Measurements from ENCODE around the gene NCR2. TPM values are rescaled to one million over a fixed set of nuclear protein-coding genes. Genes with fewer than 3 reads are reported as not detected.

The NCR2 gene
- polyA plus RNA-seq, 1 donor from 2014 or later, result not detected

DNA sequence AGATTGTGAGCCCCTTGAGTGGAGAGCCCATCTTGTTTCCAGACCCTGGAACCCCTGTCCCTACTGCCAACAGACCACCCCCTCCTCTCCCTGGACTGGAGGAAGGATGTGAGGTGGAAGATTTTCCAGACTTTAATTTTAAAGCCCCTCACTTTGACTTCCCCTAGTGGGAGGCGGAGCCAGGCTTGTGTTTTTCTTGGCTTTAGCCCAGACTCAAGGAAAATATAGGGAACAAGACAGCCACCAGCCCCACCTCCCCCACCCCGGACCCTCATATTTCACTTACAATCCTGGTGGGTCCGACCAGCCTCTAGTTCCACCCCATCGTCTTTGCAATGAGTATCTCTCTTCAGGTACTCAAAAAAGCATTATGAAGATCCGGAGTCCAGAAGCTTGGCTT lies 40.8 kb downstream of the NCR2 start:
- Mint-ChIP-seq H3K4me3 (peak overlapping the region in 3 of 4 donors; percentile 16 to 63 (median 61)), H3K27me3 (peaks cover 56% of the 10 kb centered on the region), H3K36me3 (peaks cover 4% of the 10 kb centered on the region), H3K9me3 (peaks cover 0 to 1% (median 0%) of the 10 kb centered on the region in 3 donors), H3K4me1 (peaks cover 20 to 30% (median 24%) of the 10 kb centered on the region in 3 donors), H3K27ac (no peak overlapping the region)

DNA sequence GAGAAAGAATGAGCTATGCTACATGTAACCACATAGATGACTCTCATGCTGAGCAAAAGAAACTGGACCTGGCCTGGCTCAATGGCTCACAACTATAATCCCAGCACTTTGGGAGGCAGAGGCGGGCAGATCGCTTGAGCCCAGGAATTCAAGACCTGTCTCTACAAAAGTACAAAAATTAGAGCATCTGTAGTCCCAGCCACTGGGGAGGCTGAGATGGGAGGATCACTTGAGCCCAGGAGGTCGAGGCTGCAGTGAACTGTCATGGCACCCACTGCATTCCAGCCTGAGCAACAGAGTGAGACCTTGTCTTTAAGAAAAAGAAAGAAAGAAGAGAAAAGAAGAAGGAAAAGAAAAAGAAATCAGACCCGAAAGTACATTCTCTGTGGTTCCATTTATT lies 41.7 kb downstream of the NCR2 start:
- peak overlapping the region in 1 of 3 donors; percentile 9 for H3K27ac Mint-ChIP-seq
- H3K4me3 Mint-ChIP-seq, result peak overlapping the region in 1 of 4 donors; percentile 3
- peaks cover 6% of the 10 kb centered on the region for H3K36me3 Mint-ChIP-seq
- H3K27me3 Mint-ChIP-seq, result peaks cover 52% of the 10 kb centered on the region
- peaks cover 19 to 22% (median 21%) of the 10 kb centered on the region in 3 donors for H3K4me1 Mint-ChIP-seq
- peaks cover 0 to 1% (median 0%) of the 10 kb centered on the region in 3 donors for H3K9me3 Mint-ChIP-seq

DNA sequence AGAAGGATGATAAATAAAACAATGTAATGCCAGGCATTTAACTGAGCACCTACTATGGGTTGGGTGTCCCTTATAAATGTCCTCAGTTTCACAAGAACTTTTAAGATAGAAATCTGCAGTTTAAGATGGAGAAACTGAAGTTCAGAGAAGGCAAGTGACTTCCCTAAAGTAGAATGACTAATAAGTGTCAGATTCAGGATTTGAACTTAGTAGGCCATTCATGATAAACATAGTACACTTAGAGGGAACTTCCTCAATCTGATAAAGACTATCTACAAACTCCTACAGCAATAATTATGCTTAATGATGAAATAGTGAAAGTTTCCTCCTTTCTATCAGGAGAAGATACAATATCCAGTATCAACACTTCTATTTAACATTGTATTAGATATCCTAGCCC lies 43.9 kb downstream of the NCR2 start:
- Mint-ChIP-seq H3K4me3 (no peak overlapping the region), H3K9me3 (peaks cover 0 to 1% (median 0%) of the 10 kb centered on the region in 3 donors), H3K4me1 (peaks cover 12 to 13% (median 12%) of the 10 kb centered on the region in 3 donors), H3K36me3 (peaks cover 6% of the 10 kb centered on the region), H3K27me3 (peaks cover 38% of the 10 kb centered on the region), H3K27ac (no peak overlapping the region)

DNA sequence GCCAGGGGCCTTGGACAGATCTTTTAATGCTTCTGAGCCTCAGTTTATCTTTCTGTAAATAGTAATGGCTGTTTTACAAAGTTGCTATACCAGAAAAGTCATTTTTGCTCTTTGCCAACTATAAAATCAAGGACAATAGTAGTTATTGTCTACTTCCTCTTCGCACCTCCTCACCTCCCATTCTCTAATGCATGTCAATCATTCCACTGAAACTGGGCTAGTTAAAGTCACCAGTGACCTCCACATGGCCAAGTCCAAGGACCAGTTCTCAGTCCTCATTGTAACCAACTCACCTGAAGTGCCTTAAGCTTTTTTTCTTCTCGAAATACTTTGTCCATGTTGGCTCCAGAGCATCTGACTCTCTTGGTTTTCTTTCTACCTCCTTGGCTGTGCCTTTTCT lies 51.2 kb downstream of the NCR2 start:
- Mint-ChIP-seq H3K4me1 (no peaks in the 10 kb centered on the region), H3K27ac (no peak overlapping the region), H3K36me3 (peaks cover 4% of the 10 kb centered on the region), H3K9me3 (no peaks in the 10 kb centered on the region), H3K27me3 (peaks cover 14% of the 10 kb centered on the region), H3K4me3 (no peak overlapping the region)

DNA sequence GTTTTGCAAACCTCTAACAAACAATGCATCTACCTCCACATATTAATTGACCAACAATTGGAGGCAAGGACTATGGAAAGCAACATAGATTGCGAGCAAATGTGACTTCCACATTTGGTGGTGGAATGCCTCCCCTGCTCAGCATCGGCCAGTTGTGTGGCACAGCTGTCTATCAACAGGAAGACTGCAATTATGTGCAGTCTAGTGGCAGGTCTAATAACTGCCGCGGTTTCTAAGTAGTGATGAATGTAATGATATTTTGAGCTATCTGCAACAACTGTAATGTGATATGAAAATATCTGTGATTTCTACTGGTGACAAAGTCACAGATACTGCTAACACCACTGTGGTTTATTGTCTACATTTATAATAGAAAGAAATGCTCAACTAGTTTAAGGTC lies 56.8 kb downstream of the NCR2 start:
- Mint-ChIP-seq H3K36me3 (peaks cover 2% of the 10 kb centered on the region), H3K4me1 (no peaks in the 10 kb centered on the region), H3K4me3 (no peak overlapping the region), H3K9me3 (peaks cover 11 to 26% (median 16%) of the 10 kb centered on the region in 3 donors), H3K27ac (no peak overlapping the region), H3K27me3 (peaks cover 26% of the 10 kb centered on the region)

DNA sequence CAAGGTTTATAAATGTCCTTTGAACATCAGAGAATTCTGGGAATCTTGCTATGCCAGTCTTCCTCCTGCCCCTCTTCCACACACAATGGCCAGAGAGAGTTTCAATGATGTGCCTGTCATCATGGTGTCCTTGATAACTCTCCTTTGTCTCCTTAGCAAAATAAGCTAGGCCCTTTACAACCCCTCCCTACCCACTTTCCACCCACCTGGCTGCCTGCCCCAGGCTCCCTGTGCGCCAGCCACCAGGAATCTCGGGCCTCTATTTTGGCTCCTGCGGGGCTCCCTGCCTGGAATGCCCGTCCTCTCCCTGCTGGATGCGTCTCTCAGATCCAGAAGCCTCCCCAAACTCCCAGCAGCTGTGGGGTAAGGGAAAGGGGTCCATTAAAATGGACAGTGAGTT lies 60.9 kb downstream of the NCR2 start:
- H3K9me3 Mint-ChIP-seq, result peaks cover 11 to 27% (median 16%) of the 10 kb centered on the region in 3 donors

DNA sequence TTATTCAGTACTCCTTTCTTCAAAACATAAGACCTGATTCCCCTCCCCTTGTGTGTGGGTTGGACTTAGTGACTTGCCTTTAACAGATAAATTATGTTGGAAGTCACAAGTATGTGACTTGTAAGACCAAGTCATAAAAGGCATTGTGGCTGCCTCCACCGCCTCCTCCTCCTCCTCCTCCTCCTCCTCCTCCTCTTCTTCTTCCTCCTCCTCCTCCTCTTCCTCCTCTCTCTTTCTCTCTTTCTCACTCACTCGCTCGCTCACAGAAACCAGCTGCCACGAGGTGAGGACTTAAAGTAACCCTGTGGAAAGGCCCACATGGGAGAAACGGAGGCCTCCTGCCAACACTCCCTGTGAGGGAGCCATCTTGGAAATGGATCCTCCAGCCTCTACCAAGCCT lies 64.0 kb downstream of the NCR2 start:
- Mint-ChIP-seq H3K36me3 (no peaks in the 10 kb centered on the region), H3K4me3 (no peak overlapping the region), H3K9me3 (peaks cover 11 to 25% (median 12%) of the 10 kb centered on the region in 3 donors), H3K27me3 (peaks cover 30% of the 10 kb centered on the region), H3K27ac (no peak overlapping the region), H3K4me1 (no peaks in the 10 kb centered on the region)

More for the DNA sequence above, 60.9 kb downstream of the NCR2 start:
- no peaks in the 10 kb centered on the region for H3K4me1 Mint-ChIP-seq
- H3K27ac Mint-ChIP-seq, result no peak overlapping the region
- H3K4me3 Mint-ChIP-seq, result no peak overlapping the region
- H3K27me3 Mint-ChIP-seq, result peaks cover 28% of the 10 kb centered on the region
- no peaks in the 10 kb centered on the region for H3K36me3 Mint-ChIP-seq

Other genes starting within 250 kb of the NCR2 start
- 3.0 TPM for gene TREML1, start 181.3 kb upstream of the NCR2 start, polyA plus RNA-seq
- not detected for gene TREM2, start 172.5 kb upstream of the NCR2 start, polyA plus RNA-seq
- 12.4 TPM for gene TREML2, start 134.5 kb upstream of the NCR2 start, polyA plus RNA-seq
- 2.2 TPM for gene TREML4, start 107.3 kb upstream of the NCR2 start, polyA plus RNA-seq
- gene TREM1, start 48.9 kb upstream of the NCR2 start, polyA plus RNA-seq, result 0.58 TPM
- gene FOXP4, start 210.8 kb downstream of the NCR2 start, polyA plus RNA-seq, result 2.6 TPM